SH-SY5Y (cell line): ENCODE measurements around the gene FBLL1.

Experiments
- GATA2 ChIP-seq: IDR thresholded peaks from 2 replicates; pipeline ENCODE4 v1.6.1; 2011; ENCODE audit warnings: mild to moderate bottlenecking, low read depth, low read length
- GATA3 ChIP-seq: IDR thresholded peaks from 2 replicates; pipeline ENCODE4 v1.6.1; 2011; ENCODE audit warnings: low read depth, mild to moderate bottlenecking, low read length, moderate library complexity

FBLL1 gene

GRCh38 chr5:168530621-168531150 lies 1.6 kb downstream of the FBLL1 start:
- TF ChIP-seq GATA2 (no peak), GATA3 (no peak)

DNA sequence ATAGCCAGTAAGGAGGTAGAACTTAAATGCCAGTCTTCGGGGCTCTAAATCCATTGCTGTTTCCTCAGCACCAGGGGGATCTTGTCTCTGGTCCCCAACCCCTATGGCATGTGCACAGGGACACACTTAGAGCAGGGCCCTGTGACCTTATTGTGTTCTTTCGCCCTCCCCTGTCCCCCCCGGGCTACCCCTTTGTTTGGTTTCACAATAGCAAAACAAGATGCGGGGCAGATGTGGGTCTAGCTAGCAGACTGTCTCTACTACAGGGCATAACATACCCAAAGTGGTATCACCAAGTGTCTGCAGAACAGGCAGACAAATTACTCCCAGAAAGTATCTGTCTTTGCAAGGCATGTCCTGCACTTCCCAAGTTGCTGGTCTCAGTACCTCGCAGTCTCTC lies 2.1 kb downstream of the FBLL1 start:
- no peak for TF ChIP-seq GATA3
- TF ChIP-seq GATA2: no peak

GRCh38 chr5:168531987-168532864 lies 3.1 kb downstream of the FBLL1 start:
- TF ChIP-seq GATA3 (no peak), GATA2 (no peak)

DNA sequence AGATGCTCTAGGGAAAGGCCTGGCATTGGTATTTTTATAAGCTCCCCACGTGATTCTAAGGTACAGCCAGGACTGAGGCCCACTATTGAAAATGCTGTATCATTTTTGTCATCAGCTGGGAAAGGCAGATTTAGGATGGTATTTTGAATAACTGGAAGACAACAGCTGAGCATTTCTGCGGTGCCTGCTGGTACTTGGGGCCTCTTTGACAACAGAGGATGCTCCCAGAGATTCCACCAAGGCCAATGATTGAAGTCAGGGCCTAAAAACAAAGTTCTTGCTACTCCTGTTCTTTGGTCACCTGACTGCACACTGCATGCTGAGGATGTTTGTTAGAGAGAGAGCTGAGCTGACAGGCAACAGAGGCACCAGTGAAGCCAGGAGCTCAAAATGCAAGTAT lies 8.1 kb downstream of the FBLL1 start:
- TF ChIP-seq GATA2 (no peak), GATA3 (no peak)

DNA sequence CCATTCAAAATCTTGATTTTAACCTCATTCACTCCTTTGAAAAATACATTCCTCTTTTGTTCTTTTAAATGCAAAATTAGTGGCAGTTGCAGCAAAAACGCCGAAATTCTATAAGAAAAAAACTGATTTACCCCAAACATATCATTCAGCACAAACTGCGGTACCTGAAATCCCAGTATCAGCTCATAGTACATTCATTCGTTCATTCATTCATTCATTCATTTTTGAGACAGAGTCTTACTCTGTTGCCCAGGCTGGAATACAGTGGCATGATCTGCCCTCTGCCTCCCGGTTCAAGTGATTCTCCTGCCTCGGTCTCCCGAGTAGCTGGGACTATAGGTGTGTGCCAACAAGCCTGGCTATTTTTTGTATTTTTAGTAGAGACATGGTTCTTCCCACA lies 20.4 kb downstream of the FBLL1 start:
- TF ChIP-seq GATA3: no peak
- no peak for TF ChIP-seq GATA2

- no peak for TF ChIP-seq GATA2
These were observed 21.6 kb downstream of the FBLL1 start for GRCh38 chr5:168550656-168551055.

GRCh38 chr5:168552146-168552545 lies 23.0 kb downstream of the FBLL1 start:
- TF ChIP-seq GATA3 (no peak), GATA2 (no peak)

DNA sequence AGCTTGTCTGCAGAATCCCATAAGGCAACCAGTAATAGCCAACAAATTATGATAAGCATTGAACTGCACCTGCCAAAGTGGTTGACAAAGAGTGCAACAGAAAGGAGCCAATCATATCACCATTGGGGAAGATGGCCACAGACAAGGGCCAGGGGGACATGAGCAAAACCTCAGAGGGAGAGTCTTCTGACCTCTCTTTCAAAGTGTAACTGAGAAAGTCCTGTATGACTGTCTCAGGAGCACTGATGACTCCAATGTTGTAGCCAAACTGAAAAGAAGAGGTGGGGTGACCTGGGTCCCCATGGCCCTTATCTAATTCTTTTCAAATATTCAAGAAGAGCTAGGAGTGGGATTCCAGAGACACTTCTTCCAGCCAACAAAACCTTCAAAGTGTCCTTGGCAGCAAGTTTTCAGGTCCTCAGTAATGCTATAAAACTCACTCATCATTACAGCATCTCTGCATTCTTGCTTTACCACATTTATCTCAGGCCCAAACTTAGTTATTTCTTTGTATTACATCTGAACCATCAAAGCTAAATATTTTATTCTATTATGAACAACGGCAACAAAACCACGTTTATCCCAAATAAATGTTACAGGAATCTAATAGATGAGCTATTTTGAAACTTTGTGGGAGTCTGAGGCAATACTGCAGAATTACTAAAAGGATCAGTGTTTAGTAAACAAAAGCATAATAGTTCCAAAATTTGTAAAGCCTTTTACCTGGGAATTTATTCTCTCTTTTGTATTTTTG lies 24.4 kb downstream of the FBLL1 start:
- TF ChIP-seq GATA3 (no peak), GATA2 (no peak)

GRCh38 chr5:168557389-168557788 lies 28.3 kb downstream of the FBLL1 start:
- TF ChIP-seq GATA3: no peak
- no peak for TF ChIP-seq GATA2

GRCh38 chr5:168562279-168562678 lies 33.2 kb downstream of the FBLL1 start:
- TF ChIP-seq GATA3 (no peak), GATA2 (no peak)

GRCh38 chr5:168563959-168564358 lies 34.9 kb downstream of the FBLL1 start:
- no peak for TF ChIP-seq GATA3
- TF ChIP-seq GATA2: no peak

DNA sequence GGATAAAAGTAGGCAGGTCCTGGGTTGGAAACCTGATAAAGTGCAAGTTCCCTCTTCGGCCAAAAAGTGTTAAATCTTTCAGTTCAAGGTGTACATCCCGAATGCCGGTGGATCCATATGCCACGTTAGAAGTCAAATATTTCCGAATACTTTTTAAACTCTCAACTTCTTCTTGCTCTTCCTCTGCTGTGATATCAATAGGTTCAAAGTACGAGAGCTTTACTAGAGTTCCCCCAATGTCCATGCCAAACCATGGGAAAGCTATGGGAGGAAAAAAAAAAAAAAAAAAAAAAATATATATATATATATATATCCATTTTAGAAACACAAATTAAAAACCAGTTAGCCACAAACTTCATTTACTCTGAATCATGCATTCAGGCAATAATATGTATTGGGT lies 39.6 kb downstream of the FBLL1 start:
- TF ChIP-seq GATA2 (no peak), GATA3 (no peak)

- TF ChIP-seq GATA3 (no peak), GATA2 (no peak)
These were observed 41.6 kb downstream of the FBLL1 start for GRCh38 chr5:168570490-168571328.

- TF ChIP-seq GATA3 (no peak), GATA2 (no peak)
These were observed 46.6 kb downstream of the FBLL1 start for GRCh38 chr5:168575391-168576372.
